ENCODE data around the gene SLC26A11.

The SLC26A11 gene

GRCh38 chr17:80290156-80290555 is 69.9 kb downstream of the SLC26A11 start:
- H3K36me3 ChIP-seq: peaks cover 6% of the 10 kb centered on the region
- H3K9me3 ChIP-seq: no peaks in the 10 kb centered on the region; the same call in 1 of the 2 replicates
- no peaks in the 10 kb centered on the region for H3K27me3 ChIP-seq
- no peak overlapping the region for H3K4me3 ChIP-seq (ENCODE audit: low read depth, low read length)
- no peak for TF ChIP-seq CTCF (IDR thresholded peaks at IDR 0.05; ENCODE audit: low read depth, low read length)
- no peak for DNase-seq
- H3K4me1 ChIP-seq: no peaks in the 10 kb centered on the region

GRCh38 chr17:80291260-80291659 is 71.0 kb downstream of the SLC26A11 start:
- H3K9me3 ChIP-seq: no peaks in the 10 kb centered on the region; the same call in 1 of the 2 replicates
- DNase-seq: no peak
- H3K27me3 ChIP-seq: no peaks in the 10 kb centered on the region
- TF ChIP-seq CTCF (IDR thresholded peaks at IDR 0.05; ENCODE audit: low read depth, low read length): no peak
- H3K4me1 ChIP-seq: no peaks in the 10 kb centered on the region
- H3K4me3 ChIP-seq (ENCODE audit: low read depth, low read length): no peak overlapping the region
- H3K36me3 ChIP-seq: peaks cover 9% of the 10 kb centered on the region

- Histone ChIP-seq H3K27me3 (no peaks in the 10 kb centered on the region), H3K36me3 (peaks cover 9% of the 10 kb centered on the region), H3K9me3 (no peaks in the 10 kb centered on the region; the same call in 1 of the 2 replicates), H3K4me3 (ENCODE audit: low read depth, low read length) (no peak overlapping the region), H3K4me1 (no peaks in the 10 kb centered on the region)
- TF ChIP-seq CTCF (IDR thresholded peaks at IDR 0.05; ENCODE audit: low read depth, low read length): no peak
- DNase-seq: no peak
These were observed 71.7 kb downstream of the SLC26A11 start for GRCh38 chr17:80291691-80292487.

GRCh38 chr17:80292521-80292971 is 72.3 kb downstream of the SLC26A11 start:
- no peak for DNase-seq
- Histone ChIP-seq H3K4me1 (no peaks in the 10 kb centered on the region), H3K36me3 (peaks cover 9% of the 10 kb centered on the region), H3K4me3 (ENCODE audit: low read depth, low read length) (no peak overlapping the region), H3K9me3 (no peaks in the 10 kb centered on the region; the same call in 1 of the 2 replicates), H3K27me3 (no peaks in the 10 kb centered on the region)
- TF ChIP-seq CTCF (IDR thresholded peaks at IDR 0.05; ENCODE audit: low read depth, low read length): peak; percentile 10; the same call in 1 of the 2 replicates

GRCh38 chr17:80294210-80294609 is 74.0 kb downstream of the SLC26A11 start:
- H3K27me3 ChIP-seq: no peaks in the 10 kb centered on the region
- peaks cover 9% of the 10 kb centered on the region for H3K36me3 ChIP-seq
- TF ChIP-seq CTCF (IDR thresholded peaks at IDR 0.05; ENCODE audit: low read depth, low read length): no peak
- no peak for DNase-seq
- H3K9me3 ChIP-seq: no peaks in the 10 kb centered on the region; the same call in 1 of the 2 replicates
- H3K4me1 ChIP-seq: no peaks in the 10 kb centered on the region
- no peak overlapping the region for H3K4me3 ChIP-seq (ENCODE audit: low read depth, low read length)

- no peaks in the 10 kb centered on the region; the same call in none of the 2 replicates for H3K9me3 ChIP-seq
- no peak for TF ChIP-seq CTCF (IDR thresholded peaks at IDR 0.05; ENCODE audit: low read depth, low read length)
- H3K4me1 ChIP-seq: no peaks in the 10 kb centered on the region
- peaks cover 10% of the 10 kb centered on the region for H3K36me3 ChIP-seq
- H3K27me3 ChIP-seq: no peaks in the 10 kb centered on the region
- no peak for DNase-seq
- no peak overlapping the region for H3K4me3 ChIP-seq (ENCODE audit: low read depth, low read length)
These were observed 74.4 kb downstream of the SLC26A11 start for GRCh38 chr17:80294653-80295052.

Data from BE2C (cell line).